H1 (cell line): ENCODE results near the gene ALG14. TPM values are rescaled to one million over a fixed set of nuclear protein-coding genes. Genes with fewer than 3 reads are reported as not detected.

ENCODE experiments used
- CHD7 ChIP-seq: fragments of 300-600 bp; sonication (generic); IDR thresholded peaks from 2 replicates; pipeline ENCODE4 v1.7.1; 2012; ENCODE audit warnings: low read length, moderate library complexity, mild to moderate bottlenecking, inconsistent platforms; ENCODE audit not compliant: insufficient replicate concordance
- polyA plus RNA-seq, 7 experiments: library from polyadenylated mRNA; depleted of rRNA in 3 of 7; stranded (reverse) in 5 of 7; unstranded in 2 of 7; fragments of >200 nt in 5 of 7; fragments of 200-250 nt in 2 of 7; gene quantifications; 1 replicate in 5 of 7; 2 replicates in 1 of 7; 4 replicates in 1 of 7; pipeline versions ENCODE4 v1.2.1 to v1.2.3, GENCODE V29; 2011 to 2013; ENCODE audit warnings: missing spikeins in 2 of 7, mixed read lengths in 2 of 7
- total RNA-seq: library from RNA; stranded (reverse); fragmentation: NEBNext Ultra II Directional; extraction: Animal tissue kit (Norgen Biotek cat#: 25700); gene quantifications from 2 replicates; pipeline ENCODE4 v1.2.1, GENCODE V29; 2021

The ALG14 gene
- total and polyA plus RNA-seq, 2 of the 8 experiments (the other 6 are each of a cell fraction or from before 2014, with no cell fraction given): 0.95 to 1.3 TPM

GRCh38 chr1:94976971-94977548 lies 95.7 kb downstream of the ALG14 start (continued):
- TF ChIP-seq CHD7: no peak
- TF ChIP-seq, all 59 proteins: peak for 1
